PC-9 (cell line): ENCODE data around the gene PIK3R6.

Experiments
- CTCF ChIP-seq: fragments of 200-600 bp; sonication (generic); conservative IDR thresholded peaks from 2 replicates; pipeline ENCODE4 v1.6.1; 2017; ENCODE audit warnings: mixed run types, antibody characterized with exemption, mild to moderate bottlenecking, moderate library complexity
- EZH2 ChIP-seq: fragments of 200-600 bp; sonication (generic); IDR thresholded peaks from 2 replicates; pipeline ENCODE4 v1.8.0; 2017; ENCODE audit warnings: antibody characterized with exemption, low read depth

GRCh38 chr17:8791910-8792270, 75.6 kb downstream of the PIK3R6 start:
- TF ChIP-seq CTCF, result no peak
- no peak for TF ChIP-seq EZH2
